ENCODE results near the gene HRK.

Gene HRK

DNA sequence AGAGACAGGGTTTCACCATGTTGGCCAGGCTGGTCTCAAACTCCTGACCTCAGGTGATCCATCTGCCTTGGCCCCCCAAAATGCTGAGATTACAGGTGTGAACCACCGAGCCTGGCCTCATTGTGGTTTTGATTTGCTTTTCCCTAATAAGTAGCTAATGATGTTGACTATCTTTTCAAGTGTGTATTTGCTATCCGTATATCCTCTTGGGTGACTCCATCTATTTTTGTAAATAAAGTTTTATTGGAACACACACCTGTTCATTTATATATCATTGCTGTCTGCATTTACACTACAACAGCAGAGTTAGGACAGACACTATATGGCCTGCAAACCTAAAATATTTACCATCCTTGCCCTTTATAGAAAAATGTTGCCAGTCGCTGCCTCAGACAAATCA, 13.7 kb upstream of the HRK start:
- TF ChIP-seq, protein P1, sequence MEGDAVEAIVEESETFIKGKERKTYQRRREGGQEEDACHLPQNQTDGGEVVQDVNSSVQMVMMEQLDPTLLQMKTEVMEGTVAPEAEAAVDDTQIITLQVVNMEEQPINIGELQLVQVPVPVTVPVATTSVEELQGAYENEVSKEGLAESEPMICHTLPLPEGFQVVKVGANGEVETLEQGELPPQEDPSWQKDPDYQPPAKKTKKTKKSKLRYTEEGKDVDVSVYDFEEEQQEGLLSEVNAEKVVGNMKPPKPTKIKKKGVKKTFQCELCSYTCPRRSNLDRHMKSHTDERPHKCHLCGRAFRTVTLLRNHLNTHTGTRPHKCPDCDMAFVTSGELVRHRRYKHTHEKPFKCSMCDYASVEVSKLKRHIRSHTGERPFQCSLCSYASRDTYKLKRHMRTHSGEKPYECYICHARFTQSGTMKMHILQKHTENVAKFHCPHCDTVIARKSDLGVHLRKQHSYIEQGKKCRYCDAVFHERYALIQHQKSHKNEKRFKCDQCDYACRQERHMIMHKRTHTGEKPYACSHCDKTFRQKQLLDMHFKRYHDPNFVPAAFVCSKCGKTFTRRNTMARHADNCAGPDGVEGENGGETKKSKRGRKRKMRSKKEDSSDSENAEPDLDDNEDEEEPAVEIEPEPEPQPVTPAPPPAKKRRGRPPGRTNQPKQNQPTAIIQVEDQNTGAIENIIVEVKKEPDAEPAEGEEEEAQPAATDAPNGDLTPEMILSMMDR (IDR thresholded peaks at IDR 0.05; ENCODE audit: low read depth, low read length, missing control alignments): no peak
- Histone ChIP-seq H3K4me3 (ENCODE audit: low read depth, low read length) (no peak overlapping the region), H3K27ac (no peak overlapping the region), H3K36me3 (replicated peaks) (no peaks in the 10 kb centered on the region), H3K27me3 (replicated peaks) (no peaks in the 10 kb centered on the region)
- DNase-seq: no peak
- in situ Hi-C loops (cut with HindIII; ENCODE audit: low pct_ligation_motif_present, low sequenced_read_pairs): no loop called here

DNA sequence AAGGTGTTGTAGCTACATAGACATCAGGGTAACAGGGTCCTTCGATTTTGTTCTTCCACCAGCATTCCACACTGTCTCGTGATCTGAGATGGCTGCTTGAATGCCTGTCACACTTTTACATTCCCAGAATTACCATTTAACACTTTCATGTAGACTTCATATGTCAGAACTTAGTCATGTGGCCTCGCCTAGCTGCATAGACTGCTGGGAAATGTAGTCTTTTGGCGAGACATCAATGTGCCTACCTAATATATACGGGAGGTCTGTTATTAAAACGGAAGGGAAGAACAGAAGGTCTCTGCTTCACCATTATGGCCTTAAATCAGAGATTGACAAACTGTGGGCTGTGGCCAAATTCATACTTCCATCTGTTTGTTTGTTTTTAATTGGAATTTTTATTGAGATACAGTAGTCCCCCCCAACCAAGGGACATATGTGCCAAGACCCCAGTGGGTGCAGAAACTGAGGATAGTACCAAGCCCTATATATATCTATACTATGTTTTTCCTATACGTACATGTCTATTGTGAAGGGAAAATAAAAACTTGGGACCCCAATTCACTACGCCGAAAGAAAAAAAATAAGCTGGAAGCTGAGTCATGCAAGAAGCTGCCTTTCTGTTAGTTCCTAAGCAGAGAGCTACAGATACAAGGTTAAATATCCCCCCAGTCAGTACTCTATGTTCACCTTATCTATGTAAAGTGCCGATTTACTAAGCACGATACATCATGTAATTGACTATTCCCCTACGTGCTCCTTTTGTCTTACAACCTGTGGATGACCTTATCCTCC, 11.3 kb upstream of the HRK start:
- Histone ChIP-seq H3K36me3 (replicated peaks) (no peaks in the 10 kb centered on the region), H3K27ac (no peak overlapping the region), H3K27me3 (replicated peaks) (no peaks in the 10 kb centered on the region), H3K4me3 (ENCODE audit: low read depth, low read length) (no peak overlapping the region)
- TF ChIP-seq, protein P1 (IDR thresholded peaks at IDR 0.05; ENCODE audit: low read depth, low read length, missing control alignments): no peak
- no peak for DNase-seq
- in situ Hi-C loops (cut with HindIII; ENCODE audit: low pct_ligation_motif_present, low sequenced_read_pairs): no loop called here

DNA sequence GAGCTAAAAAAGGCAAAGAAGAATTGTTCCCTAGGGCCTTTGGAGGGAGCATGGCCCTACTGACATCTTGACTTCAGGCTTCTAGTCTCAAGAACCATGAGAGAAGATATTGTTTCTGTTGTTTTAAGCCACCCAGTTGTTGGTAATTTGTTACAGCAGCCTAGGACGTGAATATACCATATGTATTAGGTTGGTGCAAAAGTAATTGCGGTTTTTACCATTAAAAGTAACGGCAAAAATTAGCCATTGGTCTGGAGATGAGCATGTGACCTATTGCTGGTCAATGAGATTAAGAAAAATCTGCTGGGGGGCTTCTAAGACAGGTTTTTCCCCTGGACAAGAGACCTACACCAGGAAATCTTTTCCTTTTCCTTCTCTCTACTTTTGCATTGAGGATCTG, 9.8 kb upstream of the HRK start:
- TF ChIP-seq, protein P1 (IDR thresholded peaks at IDR 0.05; ENCODE audit: low read depth, low read length, missing control alignments): no peak
- Histone ChIP-seq H3K36me3 (replicated peaks) (no peaks in the 10 kb centered on the region), H3K27ac (no peak overlapping the region), H3K27me3 (replicated peaks) (no peaks in the 10 kb centered on the region), H3K4me3 (ENCODE audit: low read depth, low read length) (no peak overlapping the region)
- DNase-seq: no peak
- in situ Hi-C loops (cut with HindIII; ENCODE audit: low pct_ligation_motif_present, low sequenced_read_pairs): no loop called here

DNA sequence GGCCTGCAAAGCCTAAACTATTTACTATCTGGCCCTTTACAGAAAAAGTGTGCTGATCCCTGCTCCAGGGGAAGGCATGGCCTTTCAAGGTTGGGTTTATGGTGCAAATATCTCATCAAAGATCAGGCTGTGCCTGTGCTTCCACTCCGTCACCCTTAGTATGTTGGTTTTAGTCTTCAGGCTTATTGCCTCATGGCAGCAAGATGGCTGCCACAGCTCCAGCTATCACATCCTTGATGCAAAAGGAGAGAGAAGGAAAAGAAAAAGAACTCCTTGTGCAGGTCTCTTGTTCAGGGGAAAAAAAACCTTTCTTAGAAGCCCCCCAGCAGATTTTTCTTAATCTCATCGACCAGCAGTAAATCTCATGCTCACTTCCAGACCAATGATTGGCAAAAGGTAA, 9.1 kb upstream of the HRK start:
- no peak for DNase-seq
- no peak overlapping the region for H3K27ac ChIP-seq
- H3K4me3 ChIP-seq (ENCODE audit: low read depth, low read length): no peak overlapping the region
- TF ChIP-seq, protein P1 (IDR thresholded peaks at IDR 0.05; ENCODE audit: low read depth, low read length, missing control alignments): no peak
- no peaks in the 10 kb centered on the region for H3K36me3 ChIP-seq (replicated peaks)
- H3K27me3 ChIP-seq (replicated peaks): no peaks in the 10 kb centered on the region
- in situ Hi-C loops (cut with HindIII; ENCODE audit: low pct_ligation_motif_present, low sequenced_read_pairs): no loop called here

DNA sequence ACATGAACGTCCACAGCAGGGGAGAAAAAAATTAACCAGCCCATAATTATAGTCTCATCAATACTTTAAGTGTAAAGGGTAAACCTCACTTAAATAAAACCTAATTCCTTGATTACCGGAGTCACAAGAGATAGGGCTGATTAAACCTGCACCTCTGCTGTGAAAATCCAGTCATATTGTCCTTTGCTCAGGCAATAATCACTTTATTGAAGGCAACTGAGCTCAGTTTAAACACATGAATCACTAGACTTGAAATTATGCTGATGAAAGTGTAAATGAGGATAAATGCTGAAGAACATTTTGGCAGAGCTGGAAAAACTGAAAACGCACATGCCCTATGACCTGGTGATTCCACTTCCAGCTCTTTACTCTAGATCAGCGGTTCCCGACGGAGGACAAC, 6.7 kb upstream of the HRK start:
- Histone ChIP-seq H3K27ac (no peak overlapping the region), H3K27me3 (replicated peaks) (peaks cover 8% of the 10 kb centered on the region), H3K4me3 (ENCODE audit: low read depth, low read length) (no peak overlapping the region), H3K36me3 (replicated peaks) (no peaks in the 10 kb centered on the region)
- no peak for DNase-seq
- in situ Hi-C loops (cut with HindIII; ENCODE audit: low pct_ligation_motif_present, low sequenced_read_pairs): no loop called here
- TF ChIP-seq, protein P1 (IDR thresholded peaks at IDR 0.05; ENCODE audit: low read depth, low read length, missing control alignments): no peak

DNA sequence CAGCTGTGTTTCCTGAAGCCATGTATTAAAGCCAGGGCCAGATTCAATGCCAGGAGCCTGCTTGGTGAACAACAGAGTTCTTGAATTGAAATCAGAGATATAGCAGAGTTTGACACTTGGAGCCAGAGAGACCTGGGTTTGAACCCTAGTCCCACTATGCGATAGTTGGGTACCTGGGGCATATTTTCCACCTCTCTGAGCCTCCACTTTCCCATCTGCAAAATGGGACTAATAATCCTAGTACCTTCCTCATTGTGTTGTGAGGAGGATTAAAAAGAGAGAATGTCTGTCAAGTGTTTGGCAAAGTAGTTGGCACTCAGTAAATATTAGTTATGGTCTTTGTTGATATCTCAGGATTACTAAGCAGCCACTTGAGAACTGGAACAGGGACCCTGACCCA, 6.0 kb upstream of the HRK start:
- H3K4me3 ChIP-seq (ENCODE audit: low read depth, low read length): no peak overlapping the region
- peaks cover 13% of the 10 kb centered on the region for H3K27me3 ChIP-seq (replicated peaks)
- H3K27ac ChIP-seq: no peak overlapping the region
- no peaks in the 10 kb centered on the region for H3K36me3 ChIP-seq (replicated peaks)
- no peak for DNase-seq
- in situ Hi-C loops (cut with HindIII; ENCODE audit: low pct_ligation_motif_present, low sequenced_read_pairs): no loop called here
- TF ChIP-seq, protein P1 (IDR thresholded peaks at IDR 0.05; ENCODE audit: low read depth, low read length, missing control alignments): no peak

Data from brain microvascular endothelial cell (primary cell).